ENCODE measurements around the gene RCCD1. TPM values are rescaled to one million over a fixed set of nuclear protein-coding genes. Genes with fewer than 3 reads are reported as not detected.

Gene RCCD1
- total and polyA plus RNA-seq, 2 donors (not counting 1 experiment from before 2014, with no cell fraction given) = 11.0 to 20.5 TPM

- peaks cover 3 to 39% of the 10 kb centered on the region in 2 experiments for H3K36me3 ChIP-seq (replicated peaks in 1 of 2; ENCODE audit: control extremely low read depth in 1 of 2, control insufficient read depth in 1 of 2, extremely low read depth in 1 of 2, insufficient read depth in 2 of 2, low read length in 1 of 2)
- no peak overlapping the region for H2AFZ ChIP-seq (ENCODE audit: insufficient read depth, low read depth, low read length, poor library complexity, severe bottlenecking)
- H4K20me1 ChIP-seq (ENCODE audit: control insufficient read depth, insufficient read depth, low read length, poor library complexity, severe bottlenecking) = peaks cover 9% of the 10 kb centered on the region
- H3K4me3 ChIP-seq (ENCODE audit: control extremely low read depth in 1 of 5, extremely low read depth in 1 of 5, insufficient read depth in 1 of 5, low read depth in 2 of 5, low read length in 4 of 5) = no peak overlapping the region
- CTCF ChIA-PET = interaction anchor here (1.2 to 9.5 kb wide), 5 partner anchors 18 to 113 kb away, joined by 3 to 260 read pairs (median 7); partner anchors contain the start of genes MAN2A2 and RCCD1
- H3K27me3 ChIP-seq (replicated peaks in 1 of 4; ENCODE audit: control extremely low read depth in 1 of 4, control insufficient read depth in 3 of 4, insufficient read depth in 4 of 4, low read length in 3 of 4) = no peaks in the 10 kb centered on the region
- H3K9me3 ChIP-seq (ENCODE audit: control extremely low read depth in 1 of 3, control insufficient read depth in 2 of 3, insufficient read depth in 1 of 3, low read length in 2 of 3) = no peaks in the 10 kb centered on the region
- H3K79me2 ChIP-seq (ENCODE audit: control insufficient read depth, insufficient read depth, low read length) = peaks cover 14% of the 10 kb centered on the region
- no peak overlapping the region for H3K9ac ChIP-seq (ENCODE audit: low read length)
- peak overlapping the region; percentile 99 for H3K4me3 Mint-ChIP-seq
- no peak overlapping the region for H3K4me2 ChIP-seq (replicated peaks; ENCODE audit: low read depth, low read length, poor library complexity, severe bottlenecking)
- no peak for TF ChIP-seq CTCF (IDR thresholded peaks at IDR 0.05)
- no peak for TF ChIP-seq EZH2 (IDR thresholded peaks at IDR 0.05; ENCODE audit: borderline replicate concordance, insufficient read depth, low read depth, low read length, poor library complexity, severe bottlenecking)
- no peaks in the 10 kb centered on the region for H3K27me3 Mint-ChIP-seq
- intact Hi-C loops (cut with micrococcal nuclease) = loop anchor here (10.0 kb wide), 1 partner anchor 1242 kb away; the partner anchor contains the start of genes PEX11A and WDR93
- no peak overlapping the region for H3K27ac ChIP-seq (ENCODE audit: low read length in 2 of 2)
- no peaks in the 10 kb centered on the region for H3K9me3 Mint-ChIP-seq (ENCODE audit: insufficient read depth)
- 100% methylated on average over 1 of the region's 1 CpG for WGBS (ENCODE audit: insufficient coverage)
- H3K4me1 Mint-ChIP-seq = peaks cover 28% of the 10 kb centered on the region
- peaks cover 23 to 40% of the 10 kb centered on the region in 2 donors for H3K4me1 ChIP-seq (ENCODE audit: control insufficient read depth in 2 of 2, insufficient read depth in 2 of 2, low read length in 2 of 2)
- POLR2A ChIA-PET = interaction anchor here (1.1 kb wide), 2 partner anchors 17 to 20 kb away, joined by 5 to 9 read pairs; no protein-coding TSS in a partner anchor
- ATAC-seq (ENCODE audit: low read depth) = no peak
- DNase-seq = no peak
- H3K27ac Mint-ChIP-seq = peak overlapping the region; percentile 50
These were observed 17.9 kb upstream of the RCCD1 start for GRCh38 chr15:90936823-90937222.

GRCh38 chr15:90938261-90938660 lies 16.4 kb upstream of the RCCD1 start:
- POLR2A ChIA-PET = interaction anchor here (1.1 kb wide), 1 partner anchor 19 kb away, joined by 9 read pairs; no protein-coding TSS in a partner anchor
- no peak overlapping the region for H3K4me3 ChIP-seq (ENCODE audit: control extremely low read depth in 1 of 5, extremely low read depth in 1 of 5, insufficient read depth in 1 of 5, low read depth in 2 of 5, low read length in 4 of 5)

More at GRCh38 chr15:90938261-90938660, 16.4 kb upstream of the RCCD1 start:
- Histone ChIP-seq H3K9me3 (ENCODE audit: control extremely low read depth in 1 of 3, control insufficient read depth in 2 of 3, insufficient read depth in 1 of 3, low read length in 2 of 3) (no peaks in the 10 kb centered on the region), H3K36me3 (replicated peaks in 1 of 2; ENCODE audit: control extremely low read depth in 1 of 2, control insufficient read depth in 1 of 2, extremely low read depth in 1 of 2, insufficient read depth in 2 of 2, low read length in 1 of 2) (peaks cover 3 to 54% of the 10 kb centered on the region in 2 experiments), H3K9ac (ENCODE audit: low read length) (no peak overlapping the region), H3K4me2 (replicated peaks; ENCODE audit: low read depth, low read length, poor library complexity, severe bottlenecking) (no peak overlapping the region), H4K20me1 (ENCODE audit: control insufficient read depth, insufficient read depth, low read length, poor library complexity, severe bottlenecking) (peaks cover 15% of the 10 kb centered on the region), H3K27ac (ENCODE audit: low read length in 2 of 2) (no peak overlapping the region), H3K27me3 (replicated peaks in 1 of 4; ENCODE audit: control extremely low read depth in 1 of 4, control insufficient read depth in 3 of 4, insufficient read depth in 4 of 4, low read length in 3 of 4) (no peaks in the 10 kb centered on the region), H2AFZ (ENCODE audit: insufficient read depth, low read depth, low read length, poor library complexity, severe bottlenecking) (no peak overlapping the region), H3K4me1 (ENCODE audit: control insufficient read depth in 2 of 2, insufficient read depth in 2 of 2, low read length in 2 of 2) (peaks cover 18 to 30% of the 10 kb centered on the region in 2 donors), H3K79me2 (ENCODE audit: control insufficient read depth, insufficient read depth, low read length) (peaks cover 18% of the 10 kb centered on the region)
- CTCF ChIA-PET = interaction anchor here (1.3 to 9.5 kb wide), 3 partner anchors 16 to 39 kb away, joined by 3 to 260 read pairs (median 7); partner anchors contain the start of genes MAN2A2 and RCCD1
- no peak overlapping the region for H3K27ac Mint-ChIP-seq
- WGBS (ENCODE audit: insufficient coverage) = 96% methylated on average over 3 of the region's 5 CpGs
- H3K4me1 Mint-ChIP-seq = peaks cover 23% of the 10 kb centered on the region
- DNase-seq = no peak
- H3K9me3 Mint-ChIP-seq (ENCODE audit: insufficient read depth) = no peaks in the 10 kb centered on the region
- no peaks in the 10 kb centered on the region for H3K27me3 Mint-ChIP-seq
- TF ChIP-seq EZH2 (IDR thresholded peaks at IDR 0.05; ENCODE audit: borderline replicate concordance, insufficient read depth, low read depth, low read length, poor library complexity, severe bottlenecking) = no peak
- TF ChIP-seq CTCF (IDR thresholded peaks at IDR 0.05) = no peak
- intact Hi-C loops (cut with micrococcal nuclease) = loop anchor here (10.0 kb wide), 1 partner anchor 1243 kb away; the partner anchor contains the start of genes PEX11A and WDR93
- no peak overlapping the region for H3K4me3 Mint-ChIP-seq
- no peak for ATAC-seq (ENCODE audit: low read depth)
